B cell (primary cell): Measurements from ENCODE around the gene PNPLA1. TPM values are rescaled to one million over a fixed set of nuclear protein-coding genes. Genes with fewer than 3 reads are reported as not detected.

Experiments
- ATAC-seq: fragments of 200-7000 bp; cut with Tn5 transposase; one replicate; pipeline ENCODE4 v1.10.0; 2021; ENCODE audit warnings: low read depth, mild to moderate bottlenecking, moderate number of reproducible peaks, moderate library complexity
- CTCF ChIA-PET: fragments of 350-600 bp; sonication (Branson Sonifier 250); formaldehyde crosslinking; loops from one replicate; lab custom pipeline; 2021; ENCODE audit warnings: antibody characterized with exemption, inconsistent platforms; lab: Charles Lee
- POLR2A ChIA-PET: fragments of 350-600 bp; sonication (Branson Sonifier 250); formaldehyde crosslinking; loops from one replicate; lab custom pipeline; 2021; ENCODE audit warnings: antibody characterized with exemption; lab: Charles Lee
- DNase-seq: peaks from one replicate; pipeline ENCODE4 v3.0.0; 2013
- H2AFZ ChIP-seq: 2 replicates; pipeline ENCODE4 v1.6.1; 2012; ENCODE audit warnings: mild to moderate bottlenecking, low read depth, low read length; ENCODE audit not compliant: insufficient read depth, poor library complexity, severe bottlenecking
- H3K27ac ChIP-seq, 2 donors: 1 replicate in 1 of 2; 2 replicates in 1 of 2; pipeline ENCODE4 v1.5.1; 2012 to 2013; ENCODE audit warnings: low read length in 2 of 2, mild to moderate bottlenecking in 2 of 2, moderate library complexity in 1 of 2
- H3K27me3 ChIP-seq, 4 experiments: fragments of 200-600 bp in 1 of 4; sonication (generic) in 1 of 4; replicated peaks in 1 of 4; 1 replicate in 2 of 4; 2 replicates in 2 of 4; pipeline versions ENCODE4 v1.6.1 to v1.7.0; 2013 to 2016; ENCODE audit warnings: low read length in 3 of 4, mild to moderate bottlenecking in 2 of 4, mixed read lengths in 1 of 4, moderate library complexity in 1 of 4; ENCODE audit not compliant: insufficient read depth in 4 of 4, control insufficient read depth in 3 of 4; ENCODE audit errors: control extremely low read depth in 1 of 4
- H3K36me3 ChIP-seq, 2 experiments: replicated peaks in 1 of 2; 1 replicate in 1 of 2; 2 replicates in 1 of 2; pipeline versions ENCODE4 v1.6.1 to v1.7.1; 2013; ENCODE audit warnings: low read length in 1 of 2; ENCODE audit not compliant: insufficient read depth in 2 of 2, control insufficient read depth in 1 of 2; ENCODE audit errors: control extremely low read depth in 1 of 2, extremely low read depth in 1 of 2
- H3K4me1 ChIP-seq, 2 donors: fragments of 200-600 bp in 1 of 2; sonication (generic) in 1 of 2; 1 replicate in 1 of 2; 2 replicates in 1 of 2; pipeline versions ENCODE4 v1.5.1 to v1.6.1; 2013 to 2017; ENCODE audit warnings: low read length in 2 of 2; ENCODE audit not compliant: control insufficient read depth in 2 of 2, insufficient read depth in 2 of 2
- H3K4me2 ChIP-seq: replicated peaks from 2 replicates; pipeline ENCODE3; 2012; ENCODE audit warnings: mild to moderate bottlenecking, low read depth, low read length; ENCODE audit not compliant: poor library complexity, severe bottlenecking
- H3K4me3 ChIP-seq, 5 experiments: fragments of 200-600 bp in 1 of 5; sonication (generic) in 1 of 5; 1 replicate in 3 of 5; 2 replicates in 2 of 5; pipeline versions ENCODE4 v1.5.1 to v1.7.0; 2011 to 2016; ENCODE audit warnings: low read length in 4 of 5, mild to moderate bottlenecking in 4 of 5, low read depth in 2 of 5, control low read depth in 1 of 5, moderate library complexity in 1 of 5; ENCODE audit not compliant: insufficient read depth in 1 of 5; ENCODE audit errors: control extremely low read depth in 1 of 5, extremely low read depth in 1 of 5
- H3K79me2 ChIP-seq: fragments of 200-600 bp; sonication (generic); one replicate; pipeline ENCODE4 v1.6.0; 2016; ENCODE audit warnings: low read length; ENCODE audit not compliant: control insufficient read depth, insufficient read depth
- H3K9ac ChIP-seq: fragments of 200-600 bp; sonication (generic); 2 replicates; pipeline ENCODE4 v1.6.1; 2017; ENCODE audit warnings: mild to moderate bottlenecking, low read length, moderate library complexity
- H3K9me3 ChIP-seq, 3 donors: one replicate each; pipeline versions ENCODE4 v1.6.1 to v1.7.1; 2013; ENCODE audit warnings: low read length in 2 of 3; ENCODE audit not compliant: control insufficient read depth in 2 of 3, insufficient read depth in 1 of 3; ENCODE audit errors: control extremely low read depth in 1 of 3
- H4K20me1 ChIP-seq: 2 replicates; pipeline ENCODE4 v1.6.0; 2012; ENCODE audit warnings: mild to moderate bottlenecking, low read length; ENCODE audit not compliant: insufficient read depth, control insufficient read depth, poor library complexity, severe bottlenecking
- H3K27ac Mint-ChIP-seq: one replicate; pipeline ENCODE4 v1.8.0; 2021; ENCODE audit warnings: mixed read lengths
- H3K27me3 Mint-ChIP-seq: one replicate; pipeline ENCODE4 v1.8.0; 2021; ENCODE audit warnings: mixed read lengths
- H3K4me1 Mint-ChIP-seq: one replicate; pipeline ENCODE4 v1.8.0; 2021; ENCODE audit warnings: mixed read lengths
- H3K4me3 Mint-ChIP-seq: one replicate; pipeline ENCODE4 v1.8.0; 2021; ENCODE audit warnings: mixed read lengths
- H3K9me3 Mint-ChIP-seq: one replicate; pipeline ENCODE4 v1.8.0; 2022; ENCODE audit warnings: mixed read lengths; ENCODE audit not compliant: insufficient read depth
- EZH2 ChIP-seq: IDR thresholded peaks from 2 replicates; pipeline ENCODE4 v1.6.1; 2012; ENCODE audit warnings: borderline replicate concordance, low read depth, mild to moderate bottlenecking, moderate library complexity, low read length; ENCODE audit not compliant: insufficient read depth, poor library complexity, severe bottlenecking
- WGBS: methylation state at CpG from one replicate; pipeline ENCODE4 v1.1.5; 2013; ENCODE audit warnings: missing lambda C conversion rate; ENCODE audit not compliant: insufficient coverage; 5-methylcytosine and 5-hydroxymethylcytosine counted together
- intact Hi-C: fragments of 100-400 bp; cut with micrococcal nuclease; formaldehyde crosslinking; loops from one replicate; pipeline ENCODE4 v1.10.0; 2022
- polyA plus RNA-seq: library from polyadenylated mRNA; depleted of rRNA; stranded (reverse); fragments of >200 nt; gene quantifications from 2 replicates; pipeline ENCODE4 v1.2.3, GENCODE V29; 2012
- total RNA-seq, 2 donors: library from RNA; stranded (reverse); fragments of 120-200 nt in 1 of 2; gene quantifications; 1 replicate in 1 of 2; 2 replicates in 1 of 2; pipeline versions ENCODE4 v1.2.3 to v1.2.4, GENCODE V29; 2013 to 2022
- TF ChIP-seq, protein P1 (sequence below): fragments of 200-600 bp; IDR thresholded peaks from one replicate; pipeline ENCODE4 v1.8.0; 2022; ENCODE audit warnings: antibody characterized with exemption, mild to moderate bottlenecking

Gene PNPLA1
- total and polyA plus RNA-seq, 2 donors (not counting 1 experiment from before 2014, with no cell fraction given): 0.12 TPM; not detected in 1

DNA sequence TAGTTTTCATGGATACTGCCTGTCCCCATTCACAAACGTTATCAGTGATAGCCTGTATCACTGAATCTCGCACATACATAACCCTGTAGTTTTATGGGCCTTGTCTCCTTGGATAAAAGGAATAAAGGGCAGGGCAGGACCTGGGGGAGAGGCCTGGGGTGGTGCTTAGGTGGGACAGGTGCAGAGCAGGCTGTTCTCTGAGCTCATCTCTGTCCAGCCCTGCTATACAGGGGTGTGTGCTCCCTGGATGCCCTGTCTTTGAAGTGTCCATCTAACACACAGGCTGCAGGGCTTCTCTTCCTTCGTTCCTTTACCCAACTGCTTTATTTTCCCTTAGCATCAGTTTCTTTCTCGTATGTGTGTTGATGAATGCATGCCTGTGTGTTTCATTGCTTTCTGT is 46.9 kb upstream of the PNPLA1 start:
- H3K36me3 ChIP-seq: peaks cover 5 to 68% of the 10 kb centered on the region in 2 experiments
- DNase-seq (no peak), ATAC-seq (no peak)
- 100% methylated on average over 1 of the region's 4 CpGs for WGBS
- no peak overlapping the region for H3K4me3 Mint-ChIP-seq
- H4K20me1 ChIP-seq: no peaks in the 10 kb centered on the region
- no peaks in the 10 kb centered on the region for H3K79me2 ChIP-seq
- H3K4me3 ChIP-seq: no peak overlapping the region
- no peak for TF ChIP-seq EZH2
- TF ChIP-seq, protein P1, sequence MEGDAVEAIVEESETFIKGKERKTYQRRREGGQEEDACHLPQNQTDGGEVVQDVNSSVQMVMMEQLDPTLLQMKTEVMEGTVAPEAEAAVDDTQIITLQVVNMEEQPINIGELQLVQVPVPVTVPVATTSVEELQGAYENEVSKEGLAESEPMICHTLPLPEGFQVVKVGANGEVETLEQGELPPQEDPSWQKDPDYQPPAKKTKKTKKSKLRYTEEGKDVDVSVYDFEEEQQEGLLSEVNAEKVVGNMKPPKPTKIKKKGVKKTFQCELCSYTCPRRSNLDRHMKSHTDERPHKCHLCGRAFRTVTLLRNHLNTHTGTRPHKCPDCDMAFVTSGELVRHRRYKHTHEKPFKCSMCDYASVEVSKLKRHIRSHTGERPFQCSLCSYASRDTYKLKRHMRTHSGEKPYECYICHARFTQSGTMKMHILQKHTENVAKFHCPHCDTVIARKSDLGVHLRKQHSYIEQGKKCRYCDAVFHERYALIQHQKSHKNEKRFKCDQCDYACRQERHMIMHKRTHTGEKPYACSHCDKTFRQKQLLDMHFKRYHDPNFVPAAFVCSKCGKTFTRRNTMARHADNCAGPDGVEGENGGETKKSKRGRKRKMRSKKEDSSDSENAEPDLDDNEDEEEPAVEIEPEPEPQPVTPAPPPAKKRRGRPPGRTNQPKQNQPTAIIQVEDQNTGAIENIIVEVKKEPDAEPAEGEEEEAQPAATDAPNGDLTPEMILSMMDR: no peak
- no peak overlapping the region for H2AFZ ChIP-seq
- no peak overlapping the region for H3K9ac ChIP-seq
- no peak overlapping the region for H3K4me2 ChIP-seq
- no peaks in the 10 kb centered on the region for H3K27me3 ChIP-seq
- ChIA-PET POLR2A (no interaction called here), CTCF (no interaction called here)
- no peak overlapping the region for H3K27ac ChIP-seq
- no peaks in the 10 kb centered on the region for H3K4me1 ChIP-seq
- no peaks in the 10 kb centered on the region for H3K9me3 ChIP-seq
- H3K9me3 Mint-ChIP-seq: no peaks in the 10 kb centered on the region
- H3K27ac Mint-ChIP-seq: no peak overlapping the region
- H3K27me3 Mint-ChIP-seq: no peaks in the 10 kb centered on the region
- intact Hi-C loops: no loop called here
- no peaks in the 10 kb centered on the region for H3K4me1 Mint-ChIP-seq

DNA sequence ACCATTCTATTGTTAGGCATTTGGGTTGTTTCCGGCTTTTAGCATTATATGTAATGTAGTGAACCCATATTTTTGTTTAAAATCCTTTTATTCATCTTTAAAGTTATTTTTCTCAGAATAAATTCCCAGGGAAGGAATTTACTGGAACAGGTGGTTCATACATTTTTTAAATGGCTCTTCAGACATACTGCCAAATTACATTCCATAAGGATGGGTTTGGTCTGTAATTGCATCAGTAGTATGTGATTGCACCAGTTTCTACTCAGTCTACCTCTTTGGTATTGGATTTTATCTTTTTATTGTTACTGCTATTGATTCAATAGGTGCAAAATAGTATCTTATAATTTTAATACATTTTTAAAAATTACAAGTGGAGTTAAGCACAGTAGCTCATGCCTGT is 46.2 kb upstream of the PNPLA1 start:
- TF ChIP-seq EZH2: no peak
- TF ChIP-seq, protein P1: no peak
- Mint-ChIP-seq H3K4me1 (no peaks in the 10 kb centered on the region), H3K27me3 (no peaks in the 10 kb centered on the region), H3K9me3 (no peaks in the 10 kb centered on the region), H3K4me3 (no peak overlapping the region), H3K27ac (no peak overlapping the region)
- POLR2A ChIA-PET: no interaction called here
- Histone ChIP-seq H3K4me3 (no peak overlapping the region), H4K20me1 (no peaks in the 10 kb centered on the region), H3K4me1 (no peaks in the 10 kb centered on the region), H3K27me3 (no peaks in the 10 kb centered on the region), H3K9ac (no peak overlapping the region), H3K27ac (no peak overlapping the region), H3K9me3 (no peaks in the 10 kb centered on the region), H3K79me2 (no peaks in the 10 kb centered on the region), H3K36me3 (peaks cover 5 to 69% of the 10 kb centered on the region in 2 experiments), H3K4me2 (no peak overlapping the region), H2AFZ (no peak overlapping the region)
- CTCF ChIA-PET: no interaction called here
- DNase-seq (no peak), ATAC-seq (no peak)
- intact Hi-C loops: no loop called here
- no CpG with 5 or more reads among the region's 1 CpG for WGBS
